Fibroblast of lung (primary cell): ENCODE data around the gene BFSP2. TPM values are rescaled to one million over a fixed set of nuclear protein-coding genes. Genes with fewer than 3 reads are reported as not detected.
"Not testable (repeated sequence)": the region's sequence is repeated elsewhere in the genome, so short reads cannot be mapped to it uniquely, and the experiment has no call there.

ENCODE experiments used
- DNase-seq, 2 donors: peaks; one replicate each; pipeline versions ENCODE4 v3.0.0 to v3.0.0-alpha.2; 2010; ENCODE audit warnings: low read depth in 2 of 2
- H2AFZ ChIP-seq: 2 replicates; pipeline ENCODE4 v1.5.1; 2012; ENCODE audit warnings: low read length, control low read depth, inconsistent platforms
- H3K27ac ChIP-seq: 2 replicates; pipeline ENCODE4 v1.5.1; 2011; ENCODE audit warnings: low read length, control low read depth; ENCODE audit not compliant: insufficient read depth
- H3K27me3 ChIP-seq: 2 replicates; pipeline ENCODE4 v1.5.1; 2011; ENCODE audit warnings: mild to moderate bottlenecking, low read length; ENCODE audit not compliant: control insufficient read depth, insufficient read depth
- H3K36me3 ChIP-seq: 2 replicates; pipeline ENCODE4 v1.5.1; 2011; ENCODE audit warnings: low read length; ENCODE audit not compliant: control insufficient read depth, insufficient read depth
- H3K4me1 ChIP-seq: 2 replicates; pipeline ENCODE4 v1.5.1; 2011; ENCODE audit warnings: low read length; ENCODE audit not compliant: control insufficient read depth, insufficient read depth; ENCODE audit errors: extremely low read depth
- H3K4me2 ChIP-seq: 2 replicates; pipeline ENCODE4 v1.5.1; 2011; ENCODE audit warnings: low read length, control low read depth; ENCODE audit not compliant: insufficient read depth; ENCODE audit errors: extremely low read depth
- H3K4me3 ChIP-seq, 4 experiments: fragments of 200-600 bp in 1 of 4; sonication (generic) in 1 of 4; replicated peaks in 1 of 4; 2 replicates each; pipeline ENCODE4 v1.5.1; 2011 to 2016; ENCODE audit warnings: low read length in 4 of 4, low read depth in 3 of 4, mild to moderate bottlenecking in 3 of 4, control low read depth in 2 of 4, inconsistent platforms in 1 of 4, mixed read lengths in 1 of 4; ENCODE audit not compliant: insufficient read depth in 1 of 4; ENCODE audit errors: control extremely low read depth in 1 of 4
- H3K79me2 ChIP-seq: 2 replicates; pipeline ENCODE4 v1.5.1; 2012; ENCODE audit warnings: mild to moderate bottlenecking, low read length, inconsistent platforms; ENCODE audit not compliant: control insufficient read depth, insufficient read depth
- H3K9ac ChIP-seq: 2 replicates; pipeline ENCODE4 v1.5.1; 2011; ENCODE audit warnings: mild to moderate bottlenecking, low read length, control low read depth; ENCODE audit not compliant: insufficient read depth
- H3K9me3 ChIP-seq: 2 replicates; pipeline ENCODE4 v1.5.1; 2012; ENCODE audit warnings: low read depth, low read length; ENCODE audit not compliant: control insufficient read depth, insufficient read depth
- H4K20me1 ChIP-seq: 2 replicates; pipeline ENCODE4 v1.5.1; 2011; ENCODE audit warnings: low read length; ENCODE audit not compliant: control insufficient read depth, insufficient read depth; ENCODE audit errors: extremely low read depth
- CTCF ChIP-seq, 2 donors: IDR thresholded peaks in 1 of 2; conservative IDR thresholded peaks in 1 of 2; 1 replicate in 1 of 2; 2 replicates in 1 of 2; pipeline ENCODE4 v1.5.1; 2011 to 2012; ENCODE audit warnings: low read length in 2 of 2, control low read depth in 1 of 2, inconsistent platforms in 1 of 2, low read depth in 1 of 2, mild to moderate bottlenecking in 1 of 2
- EZH2 ChIP-seq: IDR thresholded peaks from 2 replicates; pipeline ENCODE4 v1.5.1; 2012; ENCODE audit warnings: low read length, control low read depth, mild to moderate bottlenecking; ENCODE audit errors: missing control alignments
- polyA plus RNA-seq, 2 donors: library from polyadenylated mRNA; depleted of rRNA in 1 of 2; stranded (reverse) in 1 of 2; unstranded in 1 of 2; fragments of >200 nt; gene quantifications; 2 replicates each; pipeline ENCODE4 v1.2.1, GENCODE V29; 2011 to 2012; ENCODE audit warnings: missing spikeins in 1 of 2
- total RNA-seq: library from RNA; depleted of rRNA; stranded (reverse); fragments of >200 nt; gene quantifications from 2 replicates; pipeline ENCODE4 v1.2.1, GENCODE V29; 2014

Gene BFSP2
- total and polyA plus RNA-seq, 2 donors (not counting 1 experiment from before 2014, with no cell fraction given) = not detected

DNA sequence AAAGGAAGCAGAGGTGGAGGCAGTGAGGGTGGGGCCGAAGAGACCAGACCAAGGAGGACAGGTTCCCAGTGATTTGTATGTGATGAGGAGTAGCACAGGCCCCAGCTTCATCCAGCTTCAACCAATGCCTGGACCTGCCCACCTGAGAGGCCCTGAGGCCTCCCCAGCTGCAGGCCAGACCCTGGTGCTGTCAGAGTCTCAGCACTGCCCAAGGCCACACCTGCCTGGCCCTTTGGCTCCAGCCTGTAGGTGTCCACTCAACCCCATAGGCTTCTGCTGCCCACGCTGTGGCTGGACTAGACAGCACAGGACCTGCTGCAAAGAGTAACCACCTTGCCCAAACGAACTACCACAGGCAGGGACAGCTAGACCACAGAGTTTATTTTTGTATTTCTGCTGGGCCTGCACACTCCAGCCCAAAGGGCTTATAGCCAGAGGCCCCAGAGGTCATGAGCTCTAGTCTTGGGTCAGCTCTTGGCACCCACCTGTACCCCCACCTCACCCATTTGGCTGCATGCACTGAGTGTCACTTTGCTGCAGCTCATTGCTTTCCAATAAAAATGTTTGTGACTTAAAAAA lies 91.7 kb downstream of the BFSP2 start:
- no peaks in the 10 kb centered on the region for H3K27me3 ChIP-seq
- H3K4me3 ChIP-seq = no peak overlapping the region
- TF ChIP-seq EZH2 = no peak
- no peak for TF ChIP-seq CTCF (conservative IDR thresholded peaks at IDR 0.05 in 1 of 2, IDR thresholded peaks at IDR 0.05 in 1 of 2; ENCODE audit: low read depth in 1 of 2, low read length in 2 of 2)
- no peaks in the 10 kb centered on the region for H3K79me2 ChIP-seq
- H3K9me3 ChIP-seq = no peaks in the 10 kb centered on the region
- H3K9ac ChIP-seq = no peak overlapping the region
- H3K36me3 ChIP-seq = no peaks in the 10 kb centered on the region
- no peak overlapping the region for H3K4me2 ChIP-seq
- no peaks in the 10 kb centered on the region for H4K20me1 ChIP-seq
- H3K4me1 ChIP-seq = no peaks in the 10 kb centered on the region
- no peak overlapping the region for H2AFZ ChIP-seq
- DNase-seq = no peak
- H3K27ac ChIP-seq = no peak overlapping the region

GRCh38 chr3:133492159-133492741 lies 92.4 kb downstream of the BFSP2 start:
- Histone ChIP-seq H3K27ac (no peak overlapping the region), H4K20me1 (no peaks in the 10 kb centered on the region), H3K36me3 (no peaks in the 10 kb centered on the region), H3K4me2 (no peak overlapping the region), H3K27me3 (no peaks in the 10 kb centered on the region), H3K79me2 (no peaks in the 10 kb centered on the region), H3K9me3 (no peaks in the 10 kb centered on the region), H3K4me1 (no peaks in the 10 kb centered on the region), H3K4me3 (no peak overlapping the region), H3K9ac (no peak overlapping the region), H2AFZ (no peak overlapping the region)
- no peak for DNase-seq
- TF ChIP-seq EZH2 (no peak), CTCF (conservative IDR thresholded peaks at IDR 0.05 in 1 of 2, IDR thresholded peaks at IDR 0.05 in 1 of 2; ENCODE audit: low read depth in 1 of 2, low read length in 2 of 2) (no peak)

- TF ChIP-seq CTCF (conservative IDR thresholded peaks at IDR 0.05 in 1 of 2, IDR thresholded peaks at IDR 0.05 in 1 of 2; ENCODE audit: low read depth in 1 of 2, low read length in 2 of 2) (peak in 1 of 2 donors; percentile 58), EZH2 (no peak)
- Histone ChIP-seq H3K9ac (no peak overlapping the region), H2AFZ (no peak overlapping the region), H3K27ac (no peak overlapping the region), H3K36me3 (no peaks in the 10 kb centered on the region), H3K79me2 (no peaks in the 10 kb centered on the region), H3K27me3 (no peaks in the 10 kb centered on the region), H3K4me3 (no peak overlapping the region), H4K20me1 (no peaks in the 10 kb centered on the region), H3K4me2 (no peak overlapping the region), H3K9me3 (no peaks in the 10 kb centered on the region), H3K4me1 (no peaks in the 10 kb centered on the region)
- DNase-seq = peak; percentile 24 to 28
Measured at GRCh38 chr3:133494469-133494868, 94.6 kb downstream of the BFSP2 start.

DNA sequence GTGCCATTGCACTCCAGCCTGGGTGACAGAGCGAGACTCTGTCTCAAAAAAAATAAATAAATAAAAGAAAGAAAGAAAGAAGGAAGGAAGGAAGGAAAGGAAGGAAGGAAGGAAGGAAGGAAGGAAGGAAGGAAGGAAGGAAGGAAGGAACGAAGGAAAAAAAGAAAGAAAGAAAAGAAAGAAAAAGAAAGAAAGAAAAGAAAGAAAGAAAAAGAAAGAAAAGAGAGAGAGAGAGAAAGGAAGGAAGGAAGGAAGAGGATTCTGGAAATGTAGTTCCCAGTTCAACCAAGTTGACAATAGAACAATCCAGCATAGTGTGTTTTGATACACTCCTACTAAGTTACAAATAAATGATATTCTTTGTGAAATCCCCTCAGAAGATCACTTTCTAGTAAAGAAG lies 102.7 kb downstream of the BFSP2 start:
- H3K4me2 ChIP-seq, H2AFZ ChIP-seq, H3K9ac ChIP-seq, H3K4me1 ChIP-seq, H3K36me3 ChIP-seq, DNase-seq, H3K4me3 ChIP-seq, H3K9me3 ChIP-seq, H3K27me3 ChIP-seq, H3K79me2 ChIP-seq, H3K27ac ChIP-seq, H4K20me1 ChIP-seq: not testable (repeated sequence)
